GM12865 (cell line): ENCODE data around the gene ANO5.

Experiments
- DNase-seq: peaks from one replicate; pipeline ENCODE4 v3.0.0; 2010; ENCODE audit warnings: low read depth
- H3K4me3 ChIP-seq: 2 replicates; pipeline ENCODE4 v1.5.1; 2011; ENCODE audit warnings: mild to moderate bottlenecking, low read depth, low read length, control low read depth
- CTCF ChIP-seq: IDR thresholded peaks from 2 replicates; pipeline ENCODE4 v1.5.1; 2011; ENCODE audit warnings: low read length, control low read depth, low read depth, inconsistent platforms; ENCODE audit not compliant: insufficient read depth; ENCODE audit errors: missing control alignments

ANO5 gene

DNA sequence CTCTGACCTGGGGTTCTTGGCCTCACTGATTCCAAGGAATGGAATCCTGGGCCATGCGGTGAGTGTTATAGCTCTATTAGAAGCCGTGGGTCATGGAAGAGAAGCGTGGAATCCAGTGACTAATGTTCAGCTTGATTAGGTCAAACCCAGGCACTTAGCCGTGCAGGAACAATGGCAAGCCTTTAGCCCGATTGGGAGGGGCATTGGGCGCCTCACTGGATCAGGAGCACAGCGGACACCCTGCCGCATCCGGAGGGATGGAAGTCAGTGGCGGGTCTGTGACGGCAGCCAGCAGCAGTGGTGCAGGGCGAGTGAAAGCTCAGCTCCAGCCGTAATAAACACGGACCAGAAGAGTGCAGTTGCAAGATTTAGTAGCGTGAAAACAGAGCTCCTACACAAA lies 124.8 kb downstream of the ANO5 start:
- no peak for DNase-seq
- TF ChIP-seq CTCF, result no peak
- no peak overlapping the region for H3K4me3 ChIP-seq

- no peak for TF ChIP-seq CTCF
- no peak for DNase-seq
- H3K4me3 ChIP-seq, result no peak overlapping the region
These were observed 138.9 kb downstream of the ANO5 start for GRCh38 chr11:22331771-22332170.
